Measurements from ENCODE around the gene SSTR3.

DNA sequence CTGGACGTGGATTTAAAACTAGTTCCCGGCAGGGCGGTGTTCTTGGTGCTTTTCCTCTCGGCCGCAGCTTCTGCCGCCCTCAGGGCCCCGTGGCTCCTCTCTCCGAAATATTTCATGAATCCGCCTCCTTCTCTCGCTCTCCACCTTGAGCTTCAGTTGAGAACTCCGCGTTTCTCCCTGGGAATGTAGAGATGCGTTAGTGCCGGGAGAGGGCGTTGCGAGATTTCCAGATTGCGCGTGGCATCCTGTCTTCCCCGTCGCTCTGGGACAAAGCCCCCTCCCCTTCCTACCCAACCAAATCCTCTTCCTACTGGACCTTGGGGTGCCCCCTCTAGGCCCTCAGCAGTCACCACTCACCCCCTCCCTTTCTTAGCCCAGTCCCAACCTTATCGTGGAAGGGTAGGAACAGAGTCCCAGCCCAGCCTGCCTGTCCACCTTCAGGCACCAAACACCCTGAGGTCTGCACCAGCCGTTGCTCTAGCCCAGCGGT lies 47.3 kb upstream of the SSTR3 start:
- TF ChIP-seq GATA2 (IDR thresholded peaks at IDR 0.05; ENCODE audit: low read depth, low read length) (peak; percentile 70), GATA3 (IDR thresholded peaks at IDR 0.05; ENCODE audit: low read depth, low read length) (no peak)

All from SH-SY5Y (cell line).